WTC11 (cell line): ENCODE data around the gene ADORA1. TPM values are rescaled to one million over a fixed set of nuclear protein-coding genes. Genes with fewer than 3 reads are reported as not detected.
A peak's percentile ranks its signal among the peaks of the same experiment; 100 is the strongest.

ENCODE experiments used
- ATAC-seq: fragments of 200-7000 bp; cut with Tn5 transposase; 2 replicates; pipeline ENCODE4 v1.10.0; 2021; ENCODE audit warnings: mild to moderate bottlenecking, moderate library complexity
- CTCF ChIA-PET: fragments of 300-600 bp; sonication (Branson Sonifier 250); formaldehyde crosslinking; loops from one replicate; lab custom pipeline; 2021; ENCODE audit warnings: antibody characterized with exemption; lab: Charles Lee
- POLR2A ChIA-PET: fragments of 350-600 bp; sonication (Branson Sonifier 250); formaldehyde crosslinking; loops from one replicate; lab custom pipeline; 2021; ENCODE audit warnings: antibody characterized with exemption; lab: Charles Lee
- DNase-seq: peaks from one replicate; pipeline ENCODE4 v3.0.0; 2021; ENCODE audit warnings: low spot score
- H3K27ac Mint-ChIP-seq: 2 replicates; pipeline ENCODE4 v1.8.0; 2021; ENCODE audit warnings: mixed read lengths
- H3K27me3 Mint-ChIP-seq: 2 replicates; pipeline ENCODE4 v1.8.0; 2021; ENCODE audit warnings: low read depth, mild to moderate bottlenecking, moderate library complexity, mixed read lengths
- H3K36me3 Mint-ChIP-seq: 2 replicates; pipeline ENCODE4 v1.8.0; 2021; ENCODE audit warnings: mixed read lengths
- H3K4me1 Mint-ChIP-seq: 2 replicates; pipeline ENCODE4 v1.8.0; 2022; ENCODE audit warnings: mixed read lengths
- H3K4me3 Mint-ChIP-seq: 2 replicates; pipeline ENCODE4 v1.8.0; 2021; ENCODE audit warnings: mild to moderate bottlenecking, moderate library complexity, mixed read lengths
- H3K9me3 Mint-ChIP-seq: 2 replicates; pipeline ENCODE4 v1.8.0; 2021; ENCODE audit warnings: mixed read lengths
- ESRRA ChIP-seq: sonication (generic); formaldehyde crosslinking; IDR thresholded peaks from 2 replicates; pipeline ENCODE4 v1.8.1; 2022; ENCODE audit warnings: mild to moderate bottlenecking, missing genetic modification reagents, borderline replicate concordance
- ETV6 ChIP-seq: sonication (generic); formaldehyde crosslinking; IDR thresholded peaks from 2 replicates; pipeline ENCODE4 v1.8.1; 2022; ENCODE audit warnings: mild to moderate bottlenecking, missing genetic modification reagents
- FOXK1 ChIP-seq: sonication (generic); formaldehyde crosslinking; IDR thresholded peaks from 2 replicates; pipeline ENCODE4 v1.8.0; 2022; ENCODE audit warnings: mild to moderate bottlenecking, moderate library complexity, missing genetic modification reagents
- FOXP1 ChIP-seq: sonication (generic); formaldehyde crosslinking; IDR thresholded peaks from 2 replicates; pipeline ENCODE4 v1.8.0; 2022; ENCODE audit warnings: missing genetic modification reagents, mild to moderate bottlenecking, moderate library complexity, borderline replicate concordance
- GTF2I ChIP-seq: fragments of 250-450 bp; sonication (Bioruptor Pico); conservative IDR thresholded peaks from 2 replicates; pipeline ENCODE4 v1.4.0; 2021; ENCODE audit warnings: mild to moderate bottlenecking
- IRF2 ChIP-seq: sonication (generic); formaldehyde crosslinking; IDR thresholded peaks from 2 replicates; pipeline ENCODE4 v1.8.0; 2022; ENCODE audit warnings: low read depth, missing genetic modification reagents, borderline replicate concordance
- JUN ChIP-seq: sonication (generic); formaldehyde crosslinking; IDR thresholded peaks from 2 replicates; pipeline ENCODE4 v1.8.0; 2023; ENCODE audit warnings: mild to moderate bottlenecking, missing genetic modification reagents
- NFE2L1 ChIP-seq: sonication (generic); formaldehyde crosslinking; IDR thresholded peaks from 2 replicates; pipeline ENCODE4 v1.8.1; 2023; ENCODE audit warnings: missing genetic modification reagents
- OVOL2 ChIP-seq: fragments of 250-450 bp; sonication (Bioruptor Pico); IDR thresholded peaks from 2 replicates; pipeline ENCODE4 v1.9.0; 2021; ENCODE audit warnings: mild to moderate bottlenecking, borderline replicate concordance
- SP1 ChIP-seq: sonication (generic); formaldehyde crosslinking; conservative IDR thresholded peaks from 2 replicates; pipeline ENCODE4 v1.8.1; 2022; ENCODE audit warnings: missing genetic modification reagents
- TCF7 ChIP-seq: sonication (generic); formaldehyde crosslinking; IDR thresholded peaks from 2 replicates; pipeline ENCODE4 v1.8.0; 2022; ENCODE audit warnings: mild to moderate bottlenecking, low read depth, missing genetic modification reagents, moderate library complexity
- ZBTB21 ChIP-seq: sonication (generic); formaldehyde crosslinking; IDR thresholded peaks from 2 replicates; pipeline ENCODE4 v1.8.1; 2023; ENCODE audit warnings: mild to moderate bottlenecking, missing genetic modification reagents, borderline replicate concordance
- ZNF121 ChIP-seq: sonication (generic); formaldehyde crosslinking; IDR thresholded peaks from 2 replicates; pipeline ENCODE4 v1.8.0; 2023; ENCODE audit warnings: missing genetic modification reagents
- total RNA-seq: library from RNA; stranded (reverse); gene quantifications from 3 replicates; pipeline ENCODE4 v1.2.3, GENCODE V29; 2021
- TF ChIP-seq, protein P1 (sequence below): sonication (generic); formaldehyde crosslinking; IDR thresholded peaks from 2 replicates; pipeline ENCODE4 v1.8.1; 2023; ENCODE audit warnings: mild to moderate bottlenecking, moderate library complexity, missing genetic modification reagents
- TF ChIP-seq, protein P2 (sequence below): sonication (generic); formaldehyde crosslinking; IDR thresholded peaks from 2 replicates; pipeline ENCODE4 v1.8.1; 2022; ENCODE audit warnings: mild to moderate bottlenecking, missing genetic modification reagents, moderate library complexity, borderline replicate concordance
- TF ChIP-seq, protein P3 (sequence below): sonication (generic); formaldehyde crosslinking; IDR thresholded peaks from 2 replicates; pipeline ENCODE4 v1.8.1; 2022; ENCODE audit warnings: low read depth, missing genetic modification reagents, borderline replicate concordance
- TF ChIP-seq, protein P4 (sequence below): sonication (generic); formaldehyde crosslinking; IDR thresholded peaks from 2 replicates; pipeline ENCODE4 v1.8.0; 2022; ENCODE audit warnings: mild to moderate bottlenecking, missing genetic modification reagents
- TF ChIP-seq, protein P5 (sequence below): fragments of 250-450 bp; sonication (Bioruptor Pico); IDR thresholded peaks from 2 replicates; pipeline ENCODE4 v2.1.2; 2022; ENCODE audit warnings: mild to moderate bottlenecking, moderate library complexity
- TF ChIP-seq, protein P6 (sequence below): sonication (generic); formaldehyde crosslinking; IDR thresholded peaks from 2 replicates; pipeline ENCODE4 v1.8.1; 2022; ENCODE audit warnings: mild to moderate bottlenecking, moderate library complexity, missing genetic modification reagents
- TF ChIP-seq, protein P7 (sequence below): sonication (generic); formaldehyde crosslinking; conservative IDR thresholded peaks from 2 replicates; pipeline ENCODE4 v1.8.1; 2023; ENCODE audit warnings: mild to moderate bottlenecking, low read depth, missing genetic modification reagents, moderate library complexity
- TF ChIP-seq, protein P8 (sequence below): fragments of 200-600 bp; IDR thresholded peaks from 2 replicates; pipeline ENCODE4 v1.8.0; 2022; ENCODE audit warnings: antibody characterized with exemption

Gene ADORA1
- total RNA-seq, 1 experiment from 2014 or later: 1.8 TPM

DNA sequence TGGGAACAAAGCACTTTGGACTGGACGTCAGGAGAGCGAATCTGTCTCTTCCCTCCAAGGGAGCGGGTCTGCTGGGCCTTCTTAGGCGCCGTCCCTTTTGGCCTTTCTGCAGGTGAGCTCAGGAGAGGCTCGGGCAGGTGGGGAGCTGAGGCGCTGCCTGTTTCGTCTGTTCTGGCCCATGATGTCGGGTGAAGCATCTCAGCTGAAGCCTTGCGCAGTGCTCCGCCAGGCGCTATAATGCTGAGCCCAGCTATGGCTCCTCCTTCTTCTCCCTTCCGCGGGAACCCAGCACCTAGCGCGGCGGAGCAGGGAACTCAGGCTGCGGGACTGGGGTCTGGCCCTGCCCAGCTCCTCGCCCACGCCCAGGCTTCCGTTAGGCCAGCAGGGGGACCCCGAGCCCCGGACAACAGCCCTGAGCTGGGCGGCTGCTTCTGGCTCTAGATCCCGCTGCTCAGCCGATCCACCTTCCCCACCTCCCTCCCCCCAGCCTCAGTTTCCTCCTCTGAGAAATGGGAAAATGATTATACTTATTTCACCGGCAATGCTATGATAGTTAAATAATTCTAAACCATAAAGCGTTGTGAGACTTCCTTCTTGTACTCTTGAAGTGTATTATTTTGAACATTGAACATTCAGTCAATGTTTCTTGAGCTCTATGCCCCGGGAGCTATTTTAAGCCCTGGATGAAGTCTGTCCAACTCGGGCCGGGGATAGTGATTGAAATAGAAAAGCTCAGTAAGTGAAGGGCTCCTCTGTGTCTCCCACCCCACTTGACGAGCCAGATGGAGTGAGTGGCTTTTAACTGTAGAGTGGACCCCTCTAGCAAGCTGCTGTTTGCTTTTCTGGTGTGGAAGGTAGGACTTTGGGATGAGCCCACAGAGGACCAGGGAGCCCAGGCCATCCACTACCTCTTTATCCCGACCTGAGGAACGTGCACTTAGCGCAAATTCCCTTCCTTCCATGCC is 9.6 kb upstream of the ADORA1 start:
- ATAC-seq: peak; percentile 100
- Mint-ChIP-seq H3K27me3 (peaks cover 17% of the 10 kb centered on the region), H3K4me1 (no peaks in the 10 kb centered on the region; the same call in 1 of the 2 replicates), H3K9me3 (no peaks in the 10 kb centered on the region), H3K4me3 (peak overlapping the region; percentile 47), H3K36me3 (no peaks in the 10 kb centered on the region), H3K27ac (no peak overlapping the region)
- ChIA-PET POLR2A (interaction anchor here (0.7 to 1.8 kb wide), 6 partner anchors 10 to 155 kb away, joined by 3 to 9 read pairs (median 4); partner anchors contain the start of gene ADORA1), CTCF (interaction anchor here (0.5 to 4.9 kb wide), 72 partner anchors 9 to 540 kb away, joined by 3 to 192 read pairs (median 6); partner anchors contain the start of genes ADORA1, CHI3L1, MYBPH and MYOG)
- peak; percentile 93 for TF ChIP-seq GTF2I
- TF ChIP-seq, protein P1, sequence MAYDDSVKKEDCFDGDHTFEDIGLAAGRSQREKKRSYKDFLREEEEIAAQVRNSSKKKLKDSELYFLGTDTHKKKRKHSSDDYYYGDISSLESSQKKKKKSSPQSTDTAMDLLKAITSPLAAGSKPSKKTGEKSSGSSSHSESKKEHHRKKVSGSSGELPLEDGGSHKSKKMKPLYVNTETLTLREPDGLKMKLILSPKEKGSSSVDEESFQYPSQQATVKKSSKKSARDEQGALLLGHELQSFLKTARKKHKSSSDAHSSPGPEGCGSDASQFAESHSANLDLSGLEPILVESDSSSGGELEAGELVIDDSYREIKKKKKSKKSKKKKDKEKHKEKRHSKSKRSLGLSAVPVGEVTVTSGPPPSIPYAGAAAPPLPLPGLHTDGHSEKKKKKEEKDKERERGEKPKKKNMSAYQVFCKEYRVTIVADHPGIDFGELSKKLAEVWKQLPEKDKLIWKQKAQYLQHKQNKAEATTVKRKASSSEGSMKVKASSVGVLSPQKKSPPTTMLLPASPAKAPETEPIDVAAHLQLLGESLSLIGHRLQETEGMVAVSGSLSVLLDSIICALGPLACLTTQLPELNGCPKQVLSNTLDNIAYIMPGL (CRISPR knock-in tag): peak; percentile 77; the same call in 1 of the 2 replicates
- TF ChIP-seq, protein P2, sequence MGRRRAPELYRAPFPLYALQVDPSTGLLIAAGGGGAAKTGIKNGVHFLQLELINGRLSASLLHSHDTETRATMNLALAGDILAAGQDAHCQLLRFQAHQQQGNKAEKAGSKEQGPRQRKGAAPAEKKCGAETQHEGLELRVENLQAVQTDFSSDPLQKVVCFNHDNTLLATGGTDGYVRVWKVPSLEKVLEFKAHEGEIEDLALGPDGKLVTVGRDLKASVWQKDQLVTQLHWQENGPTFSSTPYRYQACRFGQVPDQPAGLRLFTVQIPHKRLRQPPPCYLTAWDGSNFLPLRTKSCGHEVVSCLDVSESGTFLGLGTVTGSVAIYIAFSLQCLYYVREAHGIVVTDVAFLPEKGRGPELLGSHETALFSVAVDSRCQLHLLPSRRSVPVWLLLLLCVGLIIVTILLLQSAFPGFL (CRISPR knock-in tag): no peak
- no peak for TF ChIP-seq OVOL2 (CRISPR knock-in tag)
- no peak for TF ChIP-seq IRF2 (CRISPR knock-in tag)
- TF ChIP-seq ESRRA (CRISPR knock-in tag): no peak
- no peak for TF ChIP-seq ZBTB21 (CRISPR knock-in tag)
- no peak for TF ChIP-seq FOXK1 (CRISPR knock-in tag)
- TF ChIP-seq, protein P3, sequence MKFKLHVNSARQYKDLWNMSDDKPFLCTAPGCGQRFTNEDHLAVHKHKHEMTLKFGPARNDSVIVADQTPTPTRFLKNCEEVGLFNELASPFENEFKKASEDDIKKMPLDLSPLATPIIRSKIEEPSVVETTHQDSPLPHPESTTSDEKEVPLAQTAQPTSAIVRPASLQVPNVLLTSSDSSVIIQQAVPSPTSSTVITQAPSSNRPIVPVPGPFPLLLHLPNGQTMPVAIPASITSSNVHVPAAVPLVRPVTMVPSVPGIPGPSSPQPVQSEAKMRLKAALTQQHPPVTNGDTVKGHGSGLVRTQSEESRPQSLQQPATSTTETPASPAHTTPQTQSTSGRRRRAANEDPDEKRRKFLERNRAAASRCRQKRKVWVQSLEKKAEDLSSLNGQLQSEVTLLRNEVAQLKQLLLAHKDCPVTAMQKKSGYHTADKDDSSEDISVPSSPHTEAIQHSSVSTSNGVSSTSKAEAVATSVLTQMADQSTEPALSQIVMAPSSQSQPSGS (CRISPR knock-in tag): no peak
- TF ChIP-seq, protein P4, sequence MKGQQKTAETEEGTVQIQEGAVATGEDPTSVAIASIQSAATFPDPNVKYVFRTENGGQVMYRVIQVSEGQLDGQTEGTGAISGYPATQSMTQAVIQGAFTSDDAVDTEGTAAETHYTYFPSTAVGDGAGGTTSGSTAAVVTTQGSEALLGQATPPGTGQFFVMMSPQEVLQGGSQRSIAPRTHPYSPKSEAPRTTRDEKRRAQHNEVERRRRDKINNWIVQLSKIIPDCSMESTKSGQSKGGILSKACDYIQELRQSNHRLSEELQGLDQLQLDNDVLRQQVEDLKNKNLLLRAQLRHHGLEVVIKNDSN (CRISPR knock-in tag): no peak
- peak; percentile 34 for TF ChIP-seq ETV6
- TF ChIP-seq, protein P5, sequence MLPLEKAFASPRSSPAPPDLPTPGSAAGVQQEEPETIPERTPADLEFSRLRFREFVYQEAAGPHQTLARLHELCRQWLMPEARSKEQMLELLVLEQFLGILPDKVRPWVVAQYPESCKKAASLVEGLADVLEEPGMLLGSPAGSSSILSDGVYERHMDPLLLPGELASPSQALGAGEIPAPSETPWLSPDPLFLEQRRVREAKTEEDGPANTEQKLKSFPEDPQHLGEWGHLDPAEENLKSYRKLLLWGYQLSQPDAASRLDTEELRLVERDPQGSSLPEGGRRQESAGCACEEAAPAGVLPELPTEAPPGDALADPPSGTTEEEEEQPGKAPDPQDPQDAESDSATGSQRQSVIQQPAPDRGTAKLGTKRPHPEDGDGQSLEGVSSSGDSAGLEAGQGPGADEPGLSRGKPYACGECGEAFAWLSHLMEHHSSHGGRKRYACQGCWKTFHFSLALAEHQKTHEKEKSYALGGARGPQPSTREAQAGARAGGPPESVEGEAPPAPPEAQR (CRISPR knock-in tag): no peak
- TF ChIP-seq FOXP1 (CRISPR knock-in tag): peak; percentile 60; the same call in 1 of the 2 replicates
- TF ChIP-seq, protein P6, sequence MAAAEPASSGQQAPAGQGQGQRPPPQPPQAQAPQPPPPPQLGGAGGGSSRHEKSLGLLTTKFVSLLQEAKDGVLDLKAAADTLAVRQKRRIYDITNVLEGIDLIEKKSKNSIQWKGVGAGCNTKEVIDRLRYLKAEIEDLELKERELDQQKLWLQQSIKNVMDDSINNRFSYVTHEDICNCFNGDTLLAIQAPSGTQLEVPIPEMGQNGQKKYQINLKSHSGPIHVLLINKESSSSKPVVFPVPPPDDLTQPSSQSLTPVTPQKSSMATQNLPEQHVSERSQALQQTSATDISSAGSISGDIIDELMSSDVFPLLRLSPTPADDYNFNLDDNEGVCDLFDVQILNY (CRISPR knock-in tag): 0 out of 2 replicates have a peak, but pooled peaks have one; percentile 50
- TF ChIP-seq JUN (CRISPR knock-in tag): no peak
- peak; percentile 55; the same call in 1 of the 2 replicates for TF ChIP-seq SP1 (CRISPR knock-in tag)
- no peak for TF ChIP-seq TCF7
- TF ChIP-seq, protein P7, sequence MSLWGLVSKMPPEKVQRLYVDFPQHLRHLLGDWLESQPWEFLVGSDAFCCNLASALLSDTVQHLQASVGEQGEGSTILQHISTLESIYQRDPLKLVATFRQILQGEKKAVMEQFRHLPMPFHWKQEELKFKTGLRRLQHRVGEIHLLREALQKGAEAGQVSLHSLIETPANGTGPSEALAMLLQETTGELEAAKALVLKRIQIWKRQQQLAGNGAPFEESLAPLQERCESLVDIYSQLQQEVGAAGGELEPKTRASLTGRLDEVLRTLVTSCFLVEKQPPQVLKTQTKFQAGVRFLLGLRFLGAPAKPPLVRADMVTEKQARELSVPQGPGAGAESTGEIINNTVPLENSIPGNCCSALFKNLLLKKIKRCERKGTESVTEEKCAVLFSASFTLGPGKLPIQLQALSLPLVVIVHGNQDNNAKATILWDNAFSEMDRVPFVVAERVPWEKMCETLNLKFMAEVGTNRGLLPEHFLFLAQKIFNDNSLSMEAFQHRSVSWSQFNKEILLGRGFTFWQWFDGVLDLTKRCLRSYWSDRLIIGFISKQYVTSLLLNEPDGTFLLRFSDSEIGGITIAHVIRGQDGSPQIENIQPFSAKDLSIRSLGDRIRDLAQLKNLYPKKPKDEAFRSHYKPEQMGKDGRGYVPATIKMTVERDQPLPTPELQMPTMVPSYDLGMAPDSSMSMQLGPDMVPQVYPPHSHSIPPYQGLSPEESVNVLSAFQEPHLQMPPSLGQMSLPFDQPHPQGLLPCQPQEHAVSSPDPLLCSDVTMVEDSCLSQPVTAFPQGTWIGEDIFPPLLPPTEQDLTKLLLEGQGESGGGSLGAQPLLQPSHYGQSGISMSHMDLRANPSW (CRISPR knock-in tag): no peak
- no peak for TF ChIP-seq NFE2L1
- TF ChIP-seq ZNF121 (CRISPR knock-in tag): peak; percentile 72
- TF ChIP-seq, protein P8, sequence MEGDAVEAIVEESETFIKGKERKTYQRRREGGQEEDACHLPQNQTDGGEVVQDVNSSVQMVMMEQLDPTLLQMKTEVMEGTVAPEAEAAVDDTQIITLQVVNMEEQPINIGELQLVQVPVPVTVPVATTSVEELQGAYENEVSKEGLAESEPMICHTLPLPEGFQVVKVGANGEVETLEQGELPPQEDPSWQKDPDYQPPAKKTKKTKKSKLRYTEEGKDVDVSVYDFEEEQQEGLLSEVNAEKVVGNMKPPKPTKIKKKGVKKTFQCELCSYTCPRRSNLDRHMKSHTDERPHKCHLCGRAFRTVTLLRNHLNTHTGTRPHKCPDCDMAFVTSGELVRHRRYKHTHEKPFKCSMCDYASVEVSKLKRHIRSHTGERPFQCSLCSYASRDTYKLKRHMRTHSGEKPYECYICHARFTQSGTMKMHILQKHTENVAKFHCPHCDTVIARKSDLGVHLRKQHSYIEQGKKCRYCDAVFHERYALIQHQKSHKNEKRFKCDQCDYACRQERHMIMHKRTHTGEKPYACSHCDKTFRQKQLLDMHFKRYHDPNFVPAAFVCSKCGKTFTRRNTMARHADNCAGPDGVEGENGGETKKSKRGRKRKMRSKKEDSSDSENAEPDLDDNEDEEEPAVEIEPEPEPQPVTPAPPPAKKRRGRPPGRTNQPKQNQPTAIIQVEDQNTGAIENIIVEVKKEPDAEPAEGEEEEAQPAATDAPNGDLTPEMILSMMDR: peak; percentile 66
- DNase-seq: peak; percentile 95
